ENCODE measurements around the gene GNAQ.

DNA sequence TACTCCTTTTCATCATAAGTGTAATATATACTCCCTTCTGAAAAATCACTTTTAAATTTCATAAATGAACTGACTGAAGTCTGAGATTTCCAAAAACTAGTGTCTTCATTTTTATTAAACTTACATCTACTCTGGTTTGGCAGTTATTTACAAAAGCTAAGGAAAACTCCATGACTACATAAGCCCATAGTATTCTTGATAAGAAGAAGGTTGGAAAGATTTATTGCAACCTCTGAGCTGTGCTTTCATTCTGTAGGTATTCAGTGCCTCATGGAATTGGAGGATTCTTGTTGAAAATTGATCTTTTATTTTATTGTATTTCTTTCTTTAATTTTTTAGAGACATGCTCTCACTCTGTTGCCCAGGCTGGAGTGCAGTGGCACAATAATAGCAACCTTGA lies 41.7 kb downstream of the GNAQ start:
- TF ChIP-seq, protein P1, sequence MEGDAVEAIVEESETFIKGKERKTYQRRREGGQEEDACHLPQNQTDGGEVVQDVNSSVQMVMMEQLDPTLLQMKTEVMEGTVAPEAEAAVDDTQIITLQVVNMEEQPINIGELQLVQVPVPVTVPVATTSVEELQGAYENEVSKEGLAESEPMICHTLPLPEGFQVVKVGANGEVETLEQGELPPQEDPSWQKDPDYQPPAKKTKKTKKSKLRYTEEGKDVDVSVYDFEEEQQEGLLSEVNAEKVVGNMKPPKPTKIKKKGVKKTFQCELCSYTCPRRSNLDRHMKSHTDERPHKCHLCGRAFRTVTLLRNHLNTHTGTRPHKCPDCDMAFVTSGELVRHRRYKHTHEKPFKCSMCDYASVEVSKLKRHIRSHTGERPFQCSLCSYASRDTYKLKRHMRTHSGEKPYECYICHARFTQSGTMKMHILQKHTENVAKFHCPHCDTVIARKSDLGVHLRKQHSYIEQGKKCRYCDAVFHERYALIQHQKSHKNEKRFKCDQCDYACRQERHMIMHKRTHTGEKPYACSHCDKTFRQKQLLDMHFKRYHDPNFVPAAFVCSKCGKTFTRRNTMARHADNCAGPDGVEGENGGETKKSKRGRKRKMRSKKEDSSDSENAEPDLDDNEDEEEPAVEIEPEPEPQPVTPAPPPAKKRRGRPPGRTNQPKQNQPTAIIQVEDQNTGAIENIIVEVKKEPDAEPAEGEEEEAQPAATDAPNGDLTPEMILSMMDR (IDR thresholded peaks at IDR 0.05; ENCODE audit: low read depth, low read length, missing input control): no peak
- TF ChIP-seq RAD21 (IDR thresholded peaks at IDR 0.05) (no peak), JUND (IDR thresholded peaks at IDR 0.05) (no peak), TAF1 (conservative IDR thresholded peaks at IDR 0.05) (no peak), RXRA (IDR thresholded peaks at IDR 0.05) (no peak), YY1 (IDR thresholded peaks at IDR 0.05) (no peak), FOXA1 (IDR thresholded peaks at IDR 0.05) (no peak), GABPA (IDR thresholded peaks at IDR 0.05 in 1 of 2, conservative IDR thresholded peaks at IDR 0.05 in 1 of 2) (no peak), EGR1 (IDR thresholded peaks at IDR 0.05; ENCODE audit: low read depth in 2 of 2) (no peak), NR2F2 (IDR thresholded peaks at IDR 0.05) (no peak)
- TF ChIP-seq, protein P2, sequence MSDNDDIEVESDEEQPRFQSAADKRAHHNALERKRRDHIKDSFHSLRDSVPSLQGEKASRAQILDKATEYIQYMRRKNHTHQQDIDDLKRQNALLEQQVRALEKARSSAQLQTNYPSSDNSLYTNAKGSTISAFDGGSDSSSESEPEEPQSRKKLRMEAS (IDR thresholded peaks at IDR 0.05): no peak
- TF ChIP-seq, protein P3, sequence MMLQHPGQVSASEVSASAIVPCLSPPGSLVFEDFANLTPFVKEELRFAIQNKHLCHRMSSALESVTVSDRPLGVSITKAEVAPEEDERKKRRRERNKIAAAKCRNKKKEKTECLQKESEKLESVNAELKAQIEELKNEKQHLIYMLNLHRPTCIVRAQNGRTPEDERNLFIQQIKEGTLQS (IDR thresholded peaks at IDR 0.05): no peak
- TF ChIP-seq, protein P4, sequence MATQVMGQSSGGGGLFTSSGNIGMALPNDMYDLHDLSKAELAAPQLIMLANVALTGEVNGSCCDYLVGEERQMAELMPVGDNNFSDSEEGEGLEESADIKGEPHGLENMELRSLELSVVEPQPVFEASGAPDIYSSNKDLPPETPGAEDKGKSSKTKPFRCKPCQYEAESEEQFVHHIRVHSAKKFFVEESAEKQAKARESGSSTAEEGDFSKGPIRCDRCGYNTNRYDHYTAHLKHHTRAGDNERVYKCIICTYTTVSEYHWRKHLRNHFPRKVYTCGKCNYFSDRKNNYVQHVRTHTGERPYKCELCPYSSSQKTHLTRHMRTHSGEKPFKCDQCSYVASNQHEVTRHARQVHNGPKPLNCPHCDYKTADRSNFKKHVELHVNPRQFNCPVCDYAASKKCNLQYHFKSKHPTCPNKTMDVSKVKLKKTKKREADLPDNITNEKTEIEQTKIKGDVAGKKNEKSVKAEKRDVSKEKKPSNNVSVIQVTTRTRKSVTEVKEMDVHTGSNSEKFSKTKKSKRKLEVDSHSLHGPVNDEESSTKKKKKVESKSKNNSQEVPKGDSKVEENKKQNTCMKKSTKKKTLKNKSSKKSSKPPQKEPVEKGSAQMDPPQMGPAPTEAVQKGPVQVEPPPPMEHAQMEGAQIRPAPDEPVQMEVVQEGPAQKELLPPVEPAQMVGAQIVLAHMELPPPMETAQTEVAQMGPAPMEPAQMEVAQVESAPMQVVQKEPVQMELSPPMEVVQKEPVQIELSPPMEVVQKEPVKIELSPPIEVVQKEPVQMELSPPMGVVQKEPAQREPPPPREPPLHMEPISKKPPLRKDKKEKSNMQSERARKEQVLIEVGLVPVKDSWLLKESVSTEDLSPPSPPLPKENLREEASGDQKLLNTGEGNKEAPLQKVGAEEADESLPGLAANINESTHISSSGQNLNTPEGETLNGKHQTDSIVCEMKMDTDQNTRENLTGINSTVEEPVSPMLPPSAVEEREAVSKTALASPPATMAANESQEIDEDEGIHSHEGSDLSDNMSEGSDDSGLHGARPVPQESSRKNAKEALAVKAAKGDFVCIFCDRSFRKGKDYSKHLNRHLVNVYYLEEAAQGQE (IDR thresholded peaks at IDR 0.05): no peak
